Daoy (cell line): Measurements from ENCODE around the gene LRRC4C. TPM values are rescaled to one million over a fixed set of nuclear protein-coding genes. Genes with fewer than 3 reads are reported as not detected.
"Not testable (repeated sequence)": the region's sequence is repeated elsewhere in the genome, so short reads cannot be mapped to it uniquely, and the experiment has no call there.

Experiments
- DNase-seq: peaks from one replicate; pipeline ENCODE4 v3.0.0-alpha.2; 2015; ENCODE audit warnings: low read depth
- total RNA-seq: library from RNA; depleted of rRNA; stranded (reverse); fragments of >200 nt; shearing (Covaris generic); gene quantifications from 2 replicates; pipeline ENCODE4 v1.2.3, GENCODE V29; 2014

LRRC4C gene
- total RNA-seq, 1 experiment from 2014 or later: not detected

DNA sequence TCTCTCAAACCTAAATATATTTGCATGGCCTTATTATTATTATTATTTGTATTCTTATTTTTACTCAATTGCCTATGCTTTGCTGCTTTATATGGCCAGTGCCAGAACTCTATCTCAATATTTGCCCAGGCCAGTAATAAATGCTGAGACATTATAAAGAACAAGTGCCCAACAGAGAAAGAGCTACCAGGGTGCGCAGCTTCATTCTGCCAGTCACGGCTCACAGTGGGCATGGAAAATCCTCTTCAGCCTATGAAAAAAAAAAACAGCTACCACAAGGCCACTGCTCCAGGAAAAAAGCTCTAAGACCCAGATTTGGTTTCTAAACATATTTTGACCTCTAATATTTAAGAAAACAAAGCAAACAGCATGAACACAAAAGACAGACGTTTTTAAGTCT lies 1223.6 kb downstream of the LRRC4C start:
- no peak for DNase-seq

DNA sequence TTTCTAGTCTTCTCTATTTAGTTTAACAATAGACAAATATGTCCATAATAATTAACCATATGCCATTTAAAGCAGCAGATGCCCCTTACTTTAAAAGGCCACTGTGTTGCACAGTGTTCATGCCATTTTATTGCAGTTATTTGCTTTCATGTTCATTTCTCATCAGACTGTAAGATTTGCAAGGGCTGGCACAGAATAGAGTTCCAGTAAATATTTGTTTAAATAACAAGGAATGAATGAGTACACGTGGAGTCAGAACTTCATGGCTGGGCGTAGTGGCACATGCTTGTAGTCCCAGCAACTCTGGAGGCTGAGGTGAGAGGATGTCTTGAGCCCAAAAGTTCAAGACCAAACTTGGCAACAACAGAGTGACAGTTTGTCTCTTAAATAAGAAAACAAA lies 1228.6 kb downstream of the LRRC4C start:
- DNase-seq: no peak

DNA sequence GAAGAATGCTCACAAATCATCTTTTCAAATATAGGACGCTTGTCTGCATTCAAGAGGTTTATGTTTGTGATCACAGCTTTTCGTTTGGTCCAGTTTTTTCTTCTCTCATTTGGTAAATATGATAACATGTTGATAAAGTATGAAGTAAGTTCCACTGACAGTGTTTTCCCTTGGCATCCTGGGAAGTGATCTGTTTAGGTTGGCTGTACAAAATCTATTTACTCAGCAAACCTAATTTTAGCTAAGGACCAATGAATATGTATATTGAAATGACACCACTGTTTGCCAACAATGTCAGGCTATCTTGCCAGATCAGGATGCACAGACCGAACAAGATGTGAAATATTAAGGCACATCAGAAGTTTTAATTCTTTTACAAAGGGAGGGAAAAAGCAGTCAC lies 1230.8 kb downstream of the LRRC4C start:
- no peak for DNase-seq

DNA sequence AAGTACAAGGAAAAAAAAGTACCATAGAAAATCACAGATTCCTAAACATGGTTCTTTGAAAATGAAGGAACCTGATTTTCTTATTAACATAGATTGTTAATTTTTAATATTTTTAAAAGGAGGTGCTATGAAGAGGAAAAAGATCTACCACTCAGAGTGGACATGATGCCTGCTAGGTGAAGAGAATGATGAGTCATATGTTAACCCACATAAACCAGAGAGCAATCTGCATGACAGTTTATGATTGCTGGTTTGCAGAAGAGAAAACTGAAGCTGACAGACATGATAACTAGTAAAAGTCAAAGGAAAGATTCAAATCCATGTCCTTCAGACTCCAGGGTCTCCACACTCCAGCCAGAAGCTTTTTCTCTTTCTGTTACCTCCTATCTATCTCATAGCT lies 1231.7 kb downstream of the LRRC4C start:
- no peak for DNase-seq

DNA sequence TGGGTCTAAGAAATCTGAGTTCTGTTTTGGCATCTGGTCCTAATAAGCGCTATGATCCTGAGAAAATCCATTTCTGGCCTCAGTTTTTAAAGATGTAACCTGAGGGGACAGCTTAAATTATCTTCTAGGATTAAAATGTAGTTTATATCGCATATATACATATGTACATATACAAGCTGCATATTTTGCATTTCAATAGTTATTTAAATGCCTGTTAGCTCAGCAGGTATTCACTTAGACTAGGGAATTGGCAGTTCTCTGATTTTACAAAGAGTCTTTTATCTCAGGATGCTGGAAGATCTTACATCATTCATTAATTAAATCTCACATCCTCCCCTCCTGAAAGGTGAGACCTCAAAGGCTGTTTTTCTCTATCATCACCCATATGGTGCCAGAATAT lies 1232.8 kb downstream of the LRRC4C start:
- no peak for DNase-seq

DNA sequence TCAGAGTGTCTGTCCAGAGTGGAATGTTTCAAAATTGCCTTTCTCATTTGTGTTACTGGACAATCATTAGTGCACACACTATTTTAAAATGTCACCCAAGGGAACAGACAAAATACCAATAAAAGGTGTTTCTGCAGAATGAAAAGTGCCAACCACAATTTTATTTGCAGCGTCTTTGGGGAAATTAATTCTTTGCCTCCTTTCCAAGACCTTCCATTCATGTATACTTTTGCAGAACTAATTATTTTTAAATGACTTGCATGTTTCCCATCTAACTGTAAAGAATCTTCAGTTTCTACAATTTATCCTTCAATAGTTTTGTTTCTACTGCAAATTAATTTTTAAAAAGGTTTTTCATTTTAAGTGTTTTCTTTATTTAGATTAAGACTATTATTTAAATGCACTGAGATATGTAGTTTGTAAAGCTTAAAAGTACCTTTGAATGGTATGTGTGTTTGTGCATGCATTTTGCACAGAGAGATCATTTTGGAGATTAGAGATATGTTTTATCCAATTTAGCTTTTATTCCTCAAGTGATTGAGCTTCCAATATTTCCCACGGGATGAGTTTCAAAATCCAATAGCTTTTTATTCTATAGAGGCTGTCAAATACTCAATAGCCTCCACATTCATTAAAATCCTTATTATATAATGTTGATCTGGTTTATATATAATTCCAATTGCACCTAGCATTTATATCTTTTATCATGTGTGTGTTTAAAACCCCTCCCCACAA lies 1235.7 kb downstream of the LRRC4C start:
- no peak for DNase-seq

DNA sequence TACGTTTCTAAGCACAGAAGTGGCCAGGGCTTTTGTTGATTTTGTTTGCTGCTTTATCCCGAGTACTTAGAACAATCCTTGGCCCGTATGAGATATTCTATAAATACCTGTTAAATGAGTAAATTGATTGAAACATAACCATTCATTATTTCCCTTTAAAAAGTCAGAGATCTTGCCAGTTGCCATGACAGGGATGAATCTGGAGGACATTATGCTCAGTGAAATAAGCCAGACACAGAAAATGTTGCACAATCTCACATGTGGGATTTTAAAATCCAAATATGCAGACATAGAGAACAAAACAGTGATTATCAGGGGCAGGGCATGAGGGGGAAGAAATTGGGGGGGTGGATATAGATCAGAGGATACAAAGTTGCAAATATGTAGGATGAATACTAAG lies 1240.1 kb downstream of the LRRC4C start:
- DNase-seq: no peak

DNA sequence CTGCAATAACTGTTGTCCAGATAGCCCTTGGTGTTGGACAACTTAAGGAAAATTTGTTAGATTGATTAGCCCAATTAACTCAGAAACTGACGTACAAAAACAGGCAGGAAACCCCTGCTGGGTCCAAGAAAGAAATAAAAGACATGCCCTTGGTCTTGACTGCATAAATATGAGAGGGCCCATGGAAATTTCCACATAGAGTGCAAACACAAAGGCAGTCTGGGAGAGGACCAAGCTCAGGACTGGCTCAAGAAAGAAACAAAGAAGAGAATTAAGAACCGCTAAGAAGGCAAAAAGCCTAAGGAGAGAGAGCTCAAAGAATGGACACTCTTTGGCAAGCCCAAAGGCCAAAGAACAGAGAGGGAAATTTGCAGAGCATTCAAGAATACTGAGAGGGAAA lies 1243.9 kb downstream of the LRRC4C start:
- no peak for DNase-seq

DNA sequence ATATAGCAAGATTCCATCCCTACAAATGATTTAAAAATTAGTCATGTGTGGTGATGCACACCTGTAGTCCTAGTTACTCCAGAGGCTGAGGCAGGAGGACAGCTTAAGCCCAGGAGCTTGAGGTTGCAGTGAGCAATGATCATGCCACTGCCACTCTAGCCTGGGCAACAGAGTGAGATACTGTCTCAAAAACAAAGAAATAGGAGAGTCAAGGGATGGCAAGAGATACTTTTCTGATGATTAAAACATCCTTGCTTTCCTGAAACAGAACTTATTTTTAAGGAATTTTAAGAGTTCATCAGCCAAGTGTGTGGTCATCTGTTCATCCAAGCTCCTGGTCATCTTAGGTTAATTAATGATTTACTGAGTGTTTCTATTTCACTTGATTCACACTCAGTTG lies 1252.0 kb downstream of the LRRC4C start:
- DNase-seq: no peak

DNA sequence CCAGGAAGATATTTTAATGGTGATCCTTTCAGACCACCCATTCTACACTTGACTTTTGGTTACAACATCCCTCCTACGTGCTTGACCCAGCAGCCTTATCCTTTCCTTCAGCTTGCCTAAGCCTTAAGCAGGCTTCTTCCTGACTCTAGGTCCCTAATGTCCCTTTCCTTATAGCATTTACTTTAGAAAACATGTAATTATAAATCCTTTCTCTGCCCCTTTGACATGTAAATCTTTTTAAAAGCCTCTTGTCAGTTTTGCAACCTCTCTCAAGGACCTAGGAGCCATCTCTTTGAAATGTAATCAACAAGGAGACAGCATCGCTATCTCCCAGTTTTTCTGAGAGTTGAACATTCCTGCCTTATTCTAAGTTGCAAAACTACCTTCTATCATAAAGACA lies 1255.2 kb downstream of the LRRC4C start:
- no peak for DNase-seq

DNA sequence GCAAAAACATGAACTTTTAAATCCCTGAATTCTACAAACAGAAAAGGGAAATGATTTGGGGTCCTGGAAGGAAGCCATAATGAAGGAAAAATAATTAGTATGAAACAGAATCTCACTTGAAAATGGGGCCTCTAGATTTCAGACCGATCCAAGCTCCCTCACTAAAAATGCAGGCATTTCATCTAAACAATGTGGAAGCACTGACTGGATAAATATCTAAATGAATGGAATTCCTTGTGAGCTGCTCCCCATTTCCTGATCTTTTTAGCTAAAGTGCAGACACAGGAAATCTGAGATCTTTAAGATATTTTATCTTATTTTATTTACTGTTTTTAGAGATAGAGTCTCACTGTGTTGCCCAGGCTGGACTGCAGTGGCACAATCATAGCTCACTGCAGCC lies 1255.8 kb downstream of the LRRC4C start:
- DNase-seq: no peak

DNA sequence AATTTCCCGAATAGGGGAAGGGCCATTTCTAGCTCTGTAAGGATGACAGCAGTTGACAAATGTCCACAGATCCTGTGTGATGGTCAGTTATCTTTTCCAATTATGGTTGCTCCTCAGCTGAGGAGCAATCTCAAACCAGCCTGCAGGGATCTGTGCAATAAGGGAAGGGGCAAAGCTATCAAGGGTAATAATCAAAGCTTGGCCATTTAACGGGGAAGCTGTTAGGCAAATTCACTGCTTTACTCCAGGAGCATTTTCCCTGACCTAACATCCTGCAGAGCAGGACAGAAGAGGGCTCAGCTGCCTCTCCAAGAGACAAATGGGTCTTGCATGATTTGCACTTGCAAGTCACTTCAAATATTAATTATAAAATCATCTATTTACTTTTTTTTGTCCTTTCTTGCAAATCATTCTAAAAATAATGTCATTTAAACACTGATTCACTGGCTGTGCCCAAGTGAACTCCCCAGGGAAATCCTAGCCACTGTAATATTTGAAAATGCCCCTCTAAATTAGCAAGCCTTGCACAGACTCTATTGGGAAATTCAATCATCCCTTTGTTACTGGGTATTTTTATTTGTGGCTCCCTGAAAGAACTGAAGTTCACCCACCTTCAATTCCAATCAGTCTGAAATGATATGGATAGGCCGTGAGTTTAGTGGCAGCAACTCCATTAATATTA lies 1256.7 kb downstream of the LRRC4C start:
- no peak for DNase-seq

DNA sequence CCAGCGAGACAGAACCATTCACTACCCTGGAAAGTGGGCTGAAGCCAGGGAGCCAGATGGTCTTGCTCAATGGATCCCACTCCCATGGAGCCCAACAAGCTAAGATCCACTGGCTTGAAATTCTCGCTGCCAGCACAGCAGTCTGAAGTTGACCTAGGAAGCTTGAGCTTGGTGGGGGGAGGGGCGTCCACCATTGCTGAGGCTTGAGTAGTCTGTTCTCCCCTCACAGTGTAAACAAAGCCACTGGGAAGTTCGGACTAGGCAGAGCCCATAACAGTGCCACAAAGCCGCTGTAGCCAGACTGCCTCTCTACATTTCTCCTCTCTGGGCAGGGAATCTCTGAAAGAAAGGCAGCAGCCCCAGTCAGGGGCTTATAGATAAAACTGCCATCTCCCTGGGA lies 1266.9 kb downstream of the LRRC4C start:
- DNase-seq: not testable (repeated sequence)

DNA sequence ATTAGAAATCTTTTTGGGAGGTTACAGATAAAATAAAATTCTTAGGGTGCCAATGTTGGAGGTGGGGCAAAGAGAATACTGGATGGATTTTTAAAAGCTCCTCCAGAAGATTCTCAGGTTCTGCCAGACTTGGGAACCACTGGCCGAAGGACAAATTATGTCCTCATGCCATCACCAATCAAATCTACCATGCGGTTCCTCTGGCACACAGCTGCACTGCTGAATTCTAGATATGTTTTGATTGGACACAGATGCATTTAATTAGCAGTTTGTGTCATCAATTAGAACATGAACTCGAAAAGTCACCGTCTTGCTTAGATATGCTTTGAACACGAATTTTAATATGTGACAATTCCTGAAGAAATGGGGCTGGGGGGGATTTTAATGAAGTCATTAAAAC lies 1269.2 kb downstream of the LRRC4C start:
- DNase-seq: no peak

DNA sequence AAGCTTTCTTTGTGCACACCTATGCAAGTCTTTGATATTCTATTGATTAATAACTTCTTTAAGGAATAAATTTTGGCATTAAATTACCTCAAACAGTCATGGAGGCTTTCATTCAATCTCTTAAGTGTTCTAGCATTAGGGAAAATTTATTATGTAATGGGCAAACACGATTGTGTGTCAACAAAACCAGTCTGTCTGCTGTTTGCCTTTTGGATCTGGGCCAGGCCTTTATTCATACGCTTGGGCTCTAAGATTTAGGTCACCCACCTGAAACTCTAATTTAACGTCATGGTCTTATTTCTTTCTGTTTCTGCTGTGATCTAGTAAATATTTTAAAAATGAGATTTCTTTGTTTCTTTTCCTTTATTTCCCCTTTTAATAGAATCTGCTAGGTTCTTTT lies 1270.6 kb downstream of the LRRC4C start:
- DNase-seq: no peak

DNA sequence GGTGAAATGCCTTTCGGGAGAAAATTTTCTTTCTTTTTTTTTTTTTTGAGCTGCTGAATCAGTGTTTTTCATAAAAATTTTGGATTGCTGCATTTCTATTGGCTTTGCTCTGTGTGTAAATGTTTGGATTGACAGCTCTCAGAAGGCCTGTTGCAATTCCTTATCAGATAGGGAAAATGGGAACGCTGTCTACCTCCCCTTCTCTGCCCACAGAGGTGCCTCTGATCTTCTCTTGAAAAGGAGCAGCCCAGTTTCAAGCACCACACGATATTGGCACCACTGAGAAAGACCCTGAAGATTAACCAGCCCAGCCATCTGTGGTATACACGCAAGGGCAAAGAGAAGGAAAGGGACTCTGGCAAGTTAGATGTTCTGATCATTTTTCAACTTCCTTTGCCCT lies 1272.2 kb downstream of the LRRC4C start:
- DNase-seq: no peak

DNA sequence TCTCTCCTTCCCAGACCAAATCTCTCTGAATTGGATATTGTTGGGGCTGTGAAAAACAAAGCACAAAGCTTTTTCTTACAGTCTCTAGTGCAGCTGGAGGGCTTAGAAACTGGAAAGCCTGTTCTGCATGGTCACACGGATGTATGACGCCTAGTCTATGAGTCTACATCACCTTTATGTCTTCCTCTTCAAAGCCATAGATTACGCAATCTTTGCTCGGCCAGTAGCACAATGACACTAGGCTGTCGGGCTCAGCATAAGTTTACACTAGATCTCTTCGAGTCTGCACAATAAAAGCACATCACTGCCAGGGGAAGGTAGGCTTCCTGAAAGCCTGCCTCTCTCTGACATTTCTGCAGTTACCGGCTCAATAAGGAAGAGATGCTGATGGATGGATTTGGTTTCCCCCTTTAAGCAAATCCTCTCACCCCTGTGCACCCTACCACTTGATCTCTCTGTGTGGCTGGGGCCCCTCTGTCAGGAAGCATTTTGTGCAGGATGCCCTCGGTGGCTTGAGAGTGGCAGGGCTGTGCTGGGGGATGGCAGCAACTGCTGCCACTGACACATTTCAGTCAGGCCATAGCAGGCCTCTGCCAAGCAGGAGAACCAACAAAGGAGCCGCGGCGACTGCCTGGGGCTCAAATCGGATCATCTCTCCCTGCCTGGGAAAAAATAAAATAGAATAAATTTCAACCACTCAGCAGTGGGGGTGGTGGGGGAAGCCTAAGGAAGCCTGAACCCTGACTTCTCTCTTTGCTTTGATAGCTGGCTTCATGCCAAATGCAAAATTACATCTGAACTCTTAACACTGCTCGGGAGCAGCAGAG lies 1272.8 kb downstream of the LRRC4C start:
- DNase-seq: no peak

DNA sequence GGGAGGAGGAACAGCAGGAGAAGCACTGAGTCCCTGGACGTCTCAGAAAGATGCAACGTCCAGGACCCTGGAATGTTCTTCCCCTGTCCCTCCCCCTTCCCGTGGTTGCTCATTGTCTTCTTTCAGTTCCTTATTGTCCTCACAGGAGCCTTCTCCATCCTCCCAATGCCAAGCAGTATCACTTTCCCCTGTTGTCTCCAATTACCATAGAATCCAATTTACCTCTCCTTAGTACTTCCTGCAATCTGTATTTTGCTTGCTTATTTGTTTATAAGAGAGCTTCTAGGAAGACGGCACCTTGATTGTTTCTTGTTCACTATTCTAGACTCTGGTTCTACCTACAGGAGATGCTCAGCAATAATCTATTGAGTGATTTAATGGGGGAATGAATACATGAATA lies 1273.7 kb downstream of the LRRC4C start:
- no peak for DNase-seq

DNA sequence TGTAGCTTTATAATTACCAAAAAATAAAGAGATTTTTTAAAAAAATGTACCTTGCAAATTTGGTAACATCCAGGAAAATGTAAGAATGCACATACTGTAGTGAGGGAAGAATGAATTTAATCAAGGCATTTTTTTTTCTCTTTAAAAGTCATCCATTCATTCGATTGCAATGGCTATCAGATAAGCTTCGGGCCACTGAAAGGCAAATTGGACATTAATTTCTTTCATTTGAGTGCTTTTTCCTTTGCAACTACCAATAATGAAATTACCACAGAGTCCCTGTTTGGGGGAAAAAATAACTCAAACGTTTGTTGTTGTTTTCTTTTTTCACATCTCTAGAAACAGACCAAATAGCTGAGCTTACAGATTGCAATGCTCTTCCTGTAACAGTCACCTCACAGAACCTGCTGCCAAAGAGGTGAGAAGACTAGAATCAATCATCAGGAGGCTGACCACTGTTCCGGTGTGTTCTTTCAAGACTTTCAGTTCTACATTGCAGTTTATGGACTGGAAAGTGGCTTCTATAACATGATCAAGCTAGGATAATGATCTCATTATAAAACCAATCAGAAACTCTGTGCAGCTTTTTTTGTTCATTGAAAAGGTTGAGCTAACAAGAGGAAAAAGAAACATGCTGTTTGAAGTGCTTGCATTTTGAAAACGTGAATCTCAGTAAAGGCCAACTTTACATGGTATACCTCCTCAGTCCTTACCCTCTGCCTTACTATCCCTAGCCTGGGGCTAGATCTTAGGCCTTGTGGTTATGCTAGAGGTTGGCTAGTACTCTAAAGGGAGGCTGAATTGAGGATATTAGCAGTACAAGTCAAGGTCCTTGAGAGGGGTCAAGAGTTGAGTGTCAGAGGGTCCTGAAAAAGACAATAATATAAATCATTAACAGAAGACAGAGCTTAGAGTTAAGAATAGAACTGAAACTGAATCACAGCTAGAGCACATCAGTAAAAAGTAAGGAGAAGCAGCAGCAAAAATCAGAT lies 1276.1 kb downstream of the LRRC4C start:
- no peak for DNase-seq

DNA sequence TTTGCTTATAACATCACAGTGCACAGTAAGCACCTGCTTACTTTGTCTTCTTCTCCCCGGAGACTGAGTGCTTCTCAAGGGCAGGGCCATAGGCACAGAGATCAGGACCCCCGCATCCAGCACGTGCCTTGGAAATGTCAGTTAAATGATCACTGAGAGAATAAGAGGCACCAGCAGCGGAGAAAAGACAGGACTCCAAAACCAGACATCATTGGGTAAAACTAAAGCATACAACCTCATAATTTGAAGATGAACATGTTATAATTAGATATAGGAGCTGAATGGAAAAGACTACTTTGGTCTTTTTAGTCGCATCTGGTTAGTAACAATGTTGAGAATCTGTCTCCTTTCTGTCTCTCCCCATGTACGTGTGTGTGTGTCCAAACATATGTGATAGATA lies 1279.9 kb downstream of the LRRC4C start:
- DNase-seq: no peak

DNA sequence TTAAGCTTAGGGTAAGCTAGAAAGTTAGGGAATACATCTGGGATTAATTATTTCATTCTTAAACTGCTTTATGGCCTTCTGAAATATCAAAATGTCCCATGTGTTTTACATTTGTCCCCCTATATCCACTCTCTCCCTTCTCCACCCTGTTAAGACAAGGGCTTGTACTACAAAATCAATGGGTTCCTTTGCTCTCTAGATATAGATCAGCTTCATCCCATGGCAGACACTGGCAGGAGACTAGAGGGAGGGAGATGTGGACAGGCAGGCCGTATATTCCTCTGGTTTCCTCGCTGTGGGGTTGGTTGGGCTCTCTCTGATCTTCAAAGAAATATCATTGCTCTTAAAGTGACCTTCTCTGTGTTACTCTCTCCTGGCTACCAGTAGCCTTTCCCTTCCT lies 1281.0 kb downstream of the LRRC4C start:
- no peak for DNase-seq

DNA sequence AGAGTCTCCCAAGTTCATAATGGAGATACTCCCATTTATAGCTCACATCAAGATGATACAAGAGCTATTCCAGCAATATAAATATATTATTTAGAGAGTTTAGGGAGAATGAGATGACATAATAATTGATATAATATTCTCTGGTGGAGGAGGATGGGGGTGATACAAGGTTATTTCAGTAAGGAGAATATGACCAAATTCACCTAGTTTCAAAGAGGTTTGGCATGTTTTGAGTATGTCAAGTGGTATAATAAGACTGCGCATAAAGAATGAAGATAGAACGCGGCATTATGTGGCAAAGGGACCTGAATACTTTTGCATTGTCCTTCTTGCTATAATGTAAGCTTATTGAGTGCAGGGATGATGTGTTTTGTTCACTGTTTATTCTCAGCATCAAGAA lies 1283.5 kb downstream of the LRRC4C start:
- DNase-seq: no peak
